Mammary epithelial cell (primary cell): ENCODE results near the gene GNPTG.

Experiments
- CTCF ChIP-seq, 2 donors: IDR thresholded peaks in 1 of 2; conservative IDR thresholded peaks in 1 of 2; 2 replicates each; pipeline ENCODE4 v1.5.1; 2011 to 2012; ENCODE audit warnings: inconsistent platforms in 2 of 2, low read length in 2 of 2, mild to moderate bottlenecking in 2 of 2, control low read depth in 1 of 2, low read depth in 1 of 2; ENCODE audit not compliant: insufficient read depth in 1 of 2; ENCODE audit errors: extremely low read depth in 1 of 2
- EZH2 ChIP-seq: IDR thresholded peaks from 2 replicates; pipeline ENCODE4 v1.6.1; 2012; ENCODE audit warnings: low read length, inconsistent platforms, borderline replicate concordance

- TF ChIP-seq CTCF (conservative IDR thresholded peaks at IDR 0.05 in 1 of 2, IDR thresholded peaks at IDR 0.05 in 1 of 2; ENCODE audit: extremely low read depth in 1 of 2, insufficient read depth in 1 of 2, low read depth in 1 of 2, low read length in 2 of 2), result no peak
- no peak for TF ChIP-seq EZH2
These were observed 25.3 kb upstream of the GNPTG start for GRCh38 chr16:1326391-1326790.
